OCI-LY1 (cell line): Measurements from ENCODE around the gene KCNT1.

ENCODE experiments used
- H2AFZ ChIP-seq: fragments of 200-600 bp; sonication (generic), shearing (Covaris generic); 2 replicates; pipeline ENCODE4 v1.6.0; 2014; ENCODE audit warnings: antibody characterized with exemption, mild to moderate bottlenecking, low read length
- H3F3A ChIP-seq: fragments of 200-600 bp; sonication (generic), shearing (Covaris generic); 2 replicates; pipeline ENCODE4 v1.6.0; 2014; ENCODE audit warnings: mild to moderate bottlenecking, antibody characterized with exemption, low read length, moderate library complexity; ENCODE audit not compliant: insufficient read depth
- H3K27ac ChIP-seq: fragments of 200-600 bp; sonication (generic); 2 replicates; pipeline ENCODE4 v1.5.1; 2014; ENCODE audit warnings: low read length, mixed run types, mild to moderate bottlenecking, low read depth; ENCODE audit not compliant: poor library complexity, severe bottlenecking
- H3K27me3 ChIP-seq: fragments of 200-600 bp; sonication (generic); 2 replicates; pipeline ENCODE4 v1.6.0; 2014; ENCODE audit warnings: antibody characterized with exemption, mild to moderate bottlenecking, low read length, moderate library complexity; ENCODE audit not compliant: insufficient read depth
- H3K36me3 ChIP-seq: fragments of 200-600 bp; sonication (generic); 2 replicates; pipeline ENCODE4 v1.6.1; 2014; ENCODE audit warnings: mild to moderate bottlenecking, antibody characterized with exemption, low read length, moderate library complexity, mixed read lengths; ENCODE audit not compliant: insufficient read depth
- H3K4me1 ChIP-seq: fragments of 200-600 bp; sonication (generic); 2 replicates; pipeline ENCODE4 v1.5.1; 2014; ENCODE audit warnings: mild to moderate bottlenecking, low read length, moderate library complexity; ENCODE audit not compliant: insufficient read depth, severe bottlenecking
- H3K4me2 ChIP-seq: fragments of 200-600 bp; sonication (generic), shearing (Covaris generic); 2 replicates; pipeline ENCODE4 v1.6.1; 2014; ENCODE audit warnings: low read length
- H3K4me3 ChIP-seq: fragments of 200-600 bp; sonication (generic); 2 replicates; pipeline ENCODE4 v1.5.1; 2014; ENCODE audit warnings: low read length, low read depth, mild to moderate bottlenecking, mixed read lengths; ENCODE audit not compliant: poor library complexity, severe bottlenecking
- H3K79me2 ChIP-seq: fragments of 200-600 bp; shearing (Covaris generic); 2 replicates; pipeline ENCODE4 v1.6.1; 2016; ENCODE audit warnings: mixed run types, low read length, mixed read lengths; ENCODE audit not compliant: insufficient read depth
- H3K9ac ChIP-seq: fragments of 200-600 bp; sonication (generic), shearing (Covaris generic); 2 replicates; pipeline ENCODE4 v1.6.1; 2014; ENCODE audit warnings: mild to moderate bottlenecking, low read length, mixed read lengths
- H3K9me2 ChIP-seq: fragments of 200-600 bp; sonication (generic), shearing (Covaris generic); 2 replicates; pipeline ENCODE4 v1.6.1; 2014; ENCODE audit warnings: low read depth, mild to moderate bottlenecking, low read length, mixed read lengths
- H3K9me3 ChIP-seq: fragments of 200-600 bp; shearing (Covaris generic); 2 replicates; pipeline ENCODE4 v1.6.1; 2014; ENCODE audit warnings: low read length, mixed read lengths
- H4K20me1 ChIP-seq: fragments of 200-600 bp; sonication (generic), shearing (Covaris generic); 2 replicates; pipeline ENCODE4 v1.6.0; 2016; ENCODE audit warnings: mild to moderate bottlenecking, low read length; ENCODE audit not compliant: insufficient read depth
- EZH2 ChIP-seq: fragments of 200-600 bp; sonication (generic), shearing (Covaris generic); IDR thresholded peaks from 2 replicates; pipeline ENCODE4 v1.8.0; 2017; ENCODE audit warnings: borderline replicate concordance, mixed run types, mild to moderate bottlenecking, antibody characterized with exemption, low read length, moderate library complexity, mixed read lengths
- TF ChIP-seq, protein P1 (sequence below): fragments of 200-600 bp; sonication (generic), shearing (Covaris generic); IDR thresholded peaks from 2 replicates; pipeline ENCODE4 v1.5.1; 2017; ENCODE audit warnings: mild to moderate bottlenecking, antibody characterized with exemption, low read length, moderate library complexity, mixed read lengths

KCNT1 gene

DNA sequence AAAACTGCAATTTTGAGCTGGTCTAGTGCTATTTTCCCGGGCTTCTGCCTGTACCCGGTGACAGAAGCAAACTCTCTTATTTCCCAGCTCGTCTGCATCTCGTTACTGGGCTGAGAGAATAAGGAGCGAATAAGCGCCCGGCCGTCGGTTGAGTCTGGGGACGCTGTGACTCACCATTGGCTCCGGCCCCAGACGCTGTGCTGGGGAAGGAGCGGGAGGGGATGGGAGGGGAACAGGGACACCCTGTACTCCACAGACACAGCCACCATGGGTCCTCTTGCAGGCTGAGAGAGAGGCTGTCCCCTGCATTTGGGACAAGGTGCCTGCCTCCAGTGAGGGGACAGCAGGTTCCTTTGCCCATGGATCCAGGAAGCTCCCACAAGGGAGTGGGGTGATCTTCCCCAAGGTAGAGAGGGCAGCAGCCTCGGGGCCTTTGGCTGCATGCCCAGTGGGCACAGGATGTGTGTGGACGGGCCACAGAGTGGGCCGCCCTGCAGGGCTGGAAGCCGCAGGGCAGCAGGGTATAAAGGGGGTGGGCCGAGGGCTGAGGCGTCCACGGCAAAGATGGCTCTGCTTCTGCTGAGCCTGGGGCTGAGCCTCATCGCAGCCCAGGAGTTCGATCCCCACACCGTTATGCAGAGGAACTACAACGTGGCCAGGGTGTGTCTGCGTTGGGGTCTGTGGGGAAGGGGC lies 39.1 kb upstream of the KCNT1 start, which contains the start of gene LCN9:
Gene LCN9 (plus strand): TSS at position 552 of the 693 bp plus-strand sequence. CDS start 13 bp downstream, at position 565.
- Histone ChIP-seq H3K9ac (no peak within 1 kb of the TSS), H2AFZ (no peak within 1 kb of the TSS), H3K9me3 (no peaks in the 10 kb centered on the region), H3K4me1 (no peaks in the 10 kb centered on the region), H3F3A (no peaks in the 10 kb centered on the region), H3K9me2 (no peaks in the 10 kb centered on the region), H3K4me3 (no peak within 1 kb of the TSS), H3K4me2 (no peak within 1 kb of the TSS), H3K36me3 (no peaks in the 10 kb centered on the region), H4K20me1 (no peaks in the 10 kb centered on the region), H3K27ac (no peak within 1 kb of the TSS), H3K27me3 (peaks cover 2% of the 10 kb centered on the region; the same call in 1 of the 2 replicates), H3K79me2 (no peaks in the 10 kb centered on the region)
- TF ChIP-seq EZH2: no peak
- TF ChIP-seq, protein P1, sequence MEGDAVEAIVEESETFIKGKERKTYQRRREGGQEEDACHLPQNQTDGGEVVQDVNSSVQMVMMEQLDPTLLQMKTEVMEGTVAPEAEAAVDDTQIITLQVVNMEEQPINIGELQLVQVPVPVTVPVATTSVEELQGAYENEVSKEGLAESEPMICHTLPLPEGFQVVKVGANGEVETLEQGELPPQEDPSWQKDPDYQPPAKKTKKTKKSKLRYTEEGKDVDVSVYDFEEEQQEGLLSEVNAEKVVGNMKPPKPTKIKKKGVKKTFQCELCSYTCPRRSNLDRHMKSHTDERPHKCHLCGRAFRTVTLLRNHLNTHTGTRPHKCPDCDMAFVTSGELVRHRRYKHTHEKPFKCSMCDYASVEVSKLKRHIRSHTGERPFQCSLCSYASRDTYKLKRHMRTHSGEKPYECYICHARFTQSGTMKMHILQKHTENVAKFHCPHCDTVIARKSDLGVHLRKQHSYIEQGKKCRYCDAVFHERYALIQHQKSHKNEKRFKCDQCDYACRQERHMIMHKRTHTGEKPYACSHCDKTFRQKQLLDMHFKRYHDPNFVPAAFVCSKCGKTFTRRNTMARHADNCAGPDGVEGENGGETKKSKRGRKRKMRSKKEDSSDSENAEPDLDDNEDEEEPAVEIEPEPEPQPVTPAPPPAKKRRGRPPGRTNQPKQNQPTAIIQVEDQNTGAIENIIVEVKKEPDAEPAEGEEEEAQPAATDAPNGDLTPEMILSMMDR: no peak

DNA sequence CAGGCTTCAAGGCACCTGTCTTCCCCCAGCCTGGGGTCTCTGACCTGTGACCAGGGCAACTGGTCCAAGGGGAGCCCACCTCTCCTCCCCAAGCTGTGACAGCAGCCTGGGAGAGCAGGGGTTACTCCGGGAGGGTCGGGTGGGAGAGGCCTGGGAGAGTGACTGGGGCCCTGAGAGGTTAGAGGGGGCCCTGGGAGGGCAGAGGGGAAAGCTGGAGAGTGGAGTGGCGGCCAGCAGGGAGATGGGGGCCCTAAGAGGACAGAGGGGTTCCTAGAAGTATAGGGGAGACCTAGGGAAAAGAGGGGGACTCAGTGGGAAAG lies 38.6 kb upstream of the KCNT1 start:
- Histone ChIP-seq H3K27me3 (peaks cover 2% of the 10 kb centered on the region; the same call in 1 of the 2 replicates), H2AFZ (no peak overlapping the region), H3K36me3 (no peaks in the 10 kb centered on the region), H4K20me1 (no peaks in the 10 kb centered on the region), H3K9me3 (no peaks in the 10 kb centered on the region), H3K4me2 (no peak overlapping the region), H3K4me1 (no peaks in the 10 kb centered on the region), H3K9ac (no peak overlapping the region), H3K4me3 (no peak overlapping the region), H3F3A (no peaks in the 10 kb centered on the region), H3K27ac (no peak overlapping the region), H3K79me2 (no peaks in the 10 kb centered on the region), H3K9me2 (no peaks in the 10 kb centered on the region)
- no peak for TF ChIP-seq EZH2
- TF ChIP-seq, protein P1: no peak

DNA sequence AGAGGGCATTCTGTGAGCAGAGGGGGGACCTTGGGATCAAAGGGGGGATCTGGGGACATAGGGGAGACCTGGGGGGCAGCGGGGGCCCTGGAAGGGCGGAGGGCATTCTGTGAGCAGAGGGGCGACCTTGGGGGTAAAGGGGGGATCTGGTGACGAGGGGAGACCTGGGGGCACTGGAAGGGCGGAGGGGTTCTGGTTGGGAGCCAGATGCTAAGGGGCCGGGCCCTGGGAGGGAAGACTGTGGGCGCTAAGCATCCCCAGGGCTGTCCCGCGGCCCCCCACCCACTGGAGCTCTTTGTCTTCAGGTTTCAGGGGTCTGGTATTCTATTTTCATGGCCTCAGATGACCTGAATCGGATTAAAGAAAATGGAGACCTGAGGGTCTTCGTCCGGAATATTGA lies 38.1 kb upstream of the KCNT1 start:
- Histone ChIP-seq H3K4me1 (no peaks in the 10 kb centered on the region), H3F3A (no peaks in the 10 kb centered on the region), H3K4me3 (no peak overlapping the region), H3K9me3 (no peaks in the 10 kb centered on the region), H3K27ac (no peak overlapping the region), H3K27me3 (peaks cover 2% of the 10 kb centered on the region; the same call in 1 of the 2 replicates), H2AFZ (no peak overlapping the region), H3K36me3 (no peaks in the 10 kb centered on the region), H4K20me1 (no peaks in the 10 kb centered on the region), H3K4me2 (no peak overlapping the region), H3K9ac (no peak overlapping the region), H3K9me2 (no peaks in the 10 kb centered on the region), H3K79me2 (no peaks in the 10 kb centered on the region)
- no peak for TF ChIP-seq EZH2
- TF ChIP-seq, protein P1: no peak
